ENCODE measurements around the gene MMP15. TPM values are rescaled to one million over a fixed set of nuclear protein-coding genes. Genes with fewer than 3 reads are reported as not detected.

Gene MMP15
- total RNA-seq, 4 donors from 2014 or later: 2.0 to 12.8 (median 8.0) TPM

DNA sequence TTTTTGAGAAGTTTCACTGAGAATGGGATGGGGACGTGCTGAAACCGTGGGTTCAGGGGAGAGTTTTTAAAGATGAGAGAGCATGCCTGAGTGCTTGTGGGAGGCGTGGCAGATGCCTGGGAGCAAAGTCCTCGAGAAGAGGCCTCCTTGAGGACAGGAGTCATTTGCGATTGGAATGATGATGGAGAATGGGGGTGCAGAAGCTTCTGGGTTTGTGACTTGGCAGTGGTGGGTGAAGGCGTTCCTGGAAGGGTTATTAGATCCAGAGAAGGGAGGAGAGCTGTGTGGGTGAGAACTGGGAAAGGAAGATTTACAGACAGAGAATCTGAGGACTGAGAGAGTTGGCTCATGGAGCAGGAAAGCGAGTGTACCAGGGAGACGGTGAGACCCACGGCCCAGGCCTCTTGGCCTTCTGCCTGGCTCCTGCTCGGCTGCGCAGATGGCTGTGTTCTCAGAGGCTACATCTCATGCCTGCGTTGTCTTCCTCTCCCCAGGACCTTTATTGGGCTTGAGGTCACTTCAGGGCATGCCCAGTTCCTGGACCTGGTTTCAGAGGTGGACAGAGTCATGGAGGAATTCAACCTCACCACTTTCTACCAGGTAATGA lies 8.6 kb upstream of the MMP15 start:
- Histone ChIP-seq H3K36me3 (peaks cover 0 to 75% of the 10 kb centered on the region in 2 donors), H3K27ac (no peak overlapping the region), H3K27me3 (no peaks in the 10 kb centered on the region), H3K4me3 (no peak overlapping the region), H3K9me3 (no peaks in the 10 kb centered on the region), H3K4me1 (peaks cover 0 to 17% (median 1%) of the 10 kb centered on the region in 3 donors)
- TF ChIP-seq, protein P1, sequence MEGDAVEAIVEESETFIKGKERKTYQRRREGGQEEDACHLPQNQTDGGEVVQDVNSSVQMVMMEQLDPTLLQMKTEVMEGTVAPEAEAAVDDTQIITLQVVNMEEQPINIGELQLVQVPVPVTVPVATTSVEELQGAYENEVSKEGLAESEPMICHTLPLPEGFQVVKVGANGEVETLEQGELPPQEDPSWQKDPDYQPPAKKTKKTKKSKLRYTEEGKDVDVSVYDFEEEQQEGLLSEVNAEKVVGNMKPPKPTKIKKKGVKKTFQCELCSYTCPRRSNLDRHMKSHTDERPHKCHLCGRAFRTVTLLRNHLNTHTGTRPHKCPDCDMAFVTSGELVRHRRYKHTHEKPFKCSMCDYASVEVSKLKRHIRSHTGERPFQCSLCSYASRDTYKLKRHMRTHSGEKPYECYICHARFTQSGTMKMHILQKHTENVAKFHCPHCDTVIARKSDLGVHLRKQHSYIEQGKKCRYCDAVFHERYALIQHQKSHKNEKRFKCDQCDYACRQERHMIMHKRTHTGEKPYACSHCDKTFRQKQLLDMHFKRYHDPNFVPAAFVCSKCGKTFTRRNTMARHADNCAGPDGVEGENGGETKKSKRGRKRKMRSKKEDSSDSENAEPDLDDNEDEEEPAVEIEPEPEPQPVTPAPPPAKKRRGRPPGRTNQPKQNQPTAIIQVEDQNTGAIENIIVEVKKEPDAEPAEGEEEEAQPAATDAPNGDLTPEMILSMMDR (IDR thresholded peaks at IDR 0.05): no peak
- TF ChIP-seq EP300 (IDR thresholded peaks at IDR 0.05) (no peak), POLR2A (IDR thresholded peaks at IDR 0.05) (no peak), POLR2AphosphoS5 (IDR thresholded peaks at IDR 0.05) (no peak)
- no peak for ATAC-seq
- WGBS, 2 donors (ENCODE audit: low coverage in 1 of 2): 59 to 65% methylated on average over 8 to 11 of the region's 12 CpGs

- no peak for TF ChIP-seq EP300 (IDR thresholded peaks at IDR 0.05)
- TF ChIP-seq POLR2A (IDR thresholded peaks at IDR 0.05): no peak
- TF ChIP-seq, protein P1 (IDR thresholded peaks at IDR 0.05): no peak
- TF ChIP-seq POLR2AphosphoS5 (IDR thresholded peaks at IDR 0.05): no peak
- no peak for ATAC-seq
- peaks cover 0 to 36% (median 13%) of the 10 kb centered on the region in 3 donors for H3K4me1 ChIP-seq
- WGBS, 2 donors (ENCODE audit: low coverage in 1 of 2): 72% methylated on average over 4 of the region's 7 CpGs; no CpG with 5 or more reads in 1 of the 2 donors
- peaks cover 0 to 57% of the 10 kb centered on the region in 2 donors for H3K36me3 ChIP-seq
- H3K27ac ChIP-seq: no peak overlapping the region
- H3K9me3 ChIP-seq: no peaks in the 10 kb centered on the region
- H3K4me3 ChIP-seq: no peak overlapping the region
- H3K27me3 ChIP-seq: no peaks in the 10 kb centered on the region
Observed at GRCh38 chr16:58018803-58019202, 6.8 kb upstream of the MMP15 start.

GRCh38 chr16:58019866-58020538 lies 5.6 kb upstream of the MMP15 start:
- peaks cover 0 to 48% (median 13%) of the 10 kb centered on the region in 3 donors for H3K4me1 ChIP-seq
- WGBS, 2 donors (ENCODE audit: low coverage in 1 of 2): 12 to 56% methylated on average over 1 to 2 of the region's 8 CpGs
- H3K4me3 ChIP-seq: no peak overlapping the region
- H3K27ac ChIP-seq: no peak overlapping the region
- peaks cover 0 to 50% of the 10 kb centered on the region in 2 donors for H3K36me3 ChIP-seq
- no peak for TF ChIP-seq POLR2AphosphoS5 (IDR thresholded peaks at IDR 0.05)
- TF ChIP-seq, protein P1 (IDR thresholded peaks at IDR 0.05): no peak
- no peak for TF ChIP-seq EP300 (IDR thresholded peaks at IDR 0.05)
- no peak for TF ChIP-seq POLR2A (IDR thresholded peaks at IDR 0.05)
- H3K9me3 ChIP-seq: no peaks in the 10 kb centered on the region
- H3K27me3 ChIP-seq: no peaks in the 10 kb centered on the region
- no peak for ATAC-seq

GRCh38 chr16:58020628-58021521 lies 4.7 kb upstream of the MMP15 start:
- WGBS, 2 donors (ENCODE audit: low coverage in 1 of 2): 35 to 41% methylated on average over 6 of the region's 8 CpGs
- no peaks in the 10 kb centered on the region for H3K27me3 ChIP-seq
- H3K4me1 ChIP-seq: peaks cover 0 to 57% (median 13%) of the 10 kb centered on the region in 3 donors
- H3K4me3 ChIP-seq: no peak overlapping the region
- ATAC-seq: no peak
- H3K27ac ChIP-seq: no peak overlapping the region
- peaks cover 0 to 41% of the 10 kb centered on the region in 2 donors for H3K36me3 ChIP-seq
- H3K9me3 ChIP-seq: no peaks in the 10 kb centered on the region
- TF ChIP-seq, protein P1 (IDR thresholded peaks at IDR 0.05): peak in 3 of 4 experiments; percentile 67 to 81 (median 77)
- no peak for TF ChIP-seq POLR2AphosphoS5 (IDR thresholded peaks at IDR 0.05)
